Karpas-422 (cell line): ENCODE data around the gene GLOD5. TPM values are rescaled to one million over a fixed set of nuclear protein-coding genes. Genes with fewer than 3 reads are reported as not detected.

ENCODE experiments used
- DNase-seq: peaks from one replicate; pipeline ENCODE4 v3.0.0-alpha.2; 2015
- H2AFZ ChIP-seq: fragments of 200-600 bp; sonication (generic); 2 replicates; pipeline ENCODE4 v1.6.1; 2014; ENCODE audit warnings: antibody characterized with exemption, low read length, mixed read lengths
- H3K27ac ChIP-seq: fragments of 200-600 bp; sonication (generic); 2 replicates; pipeline ENCODE4 v1.5.1; 2014; ENCODE audit warnings: mild to moderate bottlenecking, low read length, moderate library complexity
- H3K27me3 ChIP-seq: fragments of 200-600 bp; sonication (generic); 2 replicates; pipeline ENCODE4 v1.6.1; 2014; ENCODE audit warnings: low read length, mixed read lengths
- H3K36me3 ChIP-seq: fragments of 200-600 bp; sonication (generic); 2 replicates; pipeline ENCODE4 v1.6.1; 2014; ENCODE audit warnings: low read length, mixed read lengths; ENCODE audit not compliant: insufficient read depth
- H3K4me1 ChIP-seq: fragments of 200-600 bp; sonication (generic); 2 replicates; pipeline ENCODE4 v1.6.1; 2014; ENCODE audit warnings: mild to moderate bottlenecking, low read length, mixed read lengths
- H3K4me2 ChIP-seq: fragments of 200-600 bp; sonication (generic); 2 replicates; pipeline ENCODE4 v1.6.1; 2014; ENCODE audit warnings: low read length, low read depth, mild to moderate bottlenecking; ENCODE audit not compliant: poor library complexity, severe bottlenecking
- H3K4me3 ChIP-seq: fragments of 200-600 bp; sonication (generic); 2 replicates; pipeline ENCODE4 v1.5.1; 2014; ENCODE audit warnings: mild to moderate bottlenecking, antibody characterized with exemption, low read length, mixed read lengths
- H3K79me2 ChIP-seq: fragments of 200-600 bp; sonication (generic); 2 replicates; pipeline ENCODE4 v1.6.1; 2014; ENCODE audit warnings: mild to moderate bottlenecking, low read length, mixed read lengths
- H3K9ac ChIP-seq: fragments of 200-600 bp; sonication (generic); 2 replicates; pipeline ENCODE4 v1.6.0; 2014; ENCODE audit warnings: low read length
- H3K9me2 ChIP-seq: fragments of 200-600 bp; sonication (generic), shearing (Covaris generic); replicated peaks from 2 replicates; pipeline ENCODE4 v1.6.0; 2014; ENCODE audit warnings: mild to moderate bottlenecking, low read length, moderate library complexity; ENCODE audit not compliant: insufficient read depth
- H3K9me3 ChIP-seq: fragments of 300-700, 200-600 bp; sonication (generic); 2 replicates; pipeline ENCODE4 v1.6.1; 2014; ENCODE audit warnings: low read length, mixed read lengths
- H4K20me1 ChIP-seq: fragments of 200-600 bp; sonication (generic); 2 replicates; pipeline ENCODE4 v1.6.1; 2014; ENCODE audit warnings: mild to moderate bottlenecking, antibody characterized with exemption, low read length, low read depth; ENCODE audit not compliant: insufficient read depth
- total RNA-seq: library from RNA; depleted of rRNA; stranded (reverse); fragments of >200 nt; shearing (Covaris generic); gene quantifications from 2 replicates; pipeline ENCODE4 v1.2.3, GENCODE V29; 2014; ENCODE audit warnings: low replicate concordance

Gene GLOD5
- total RNA-seq, 1 experiment from 2014 or later: not detected

DNA sequence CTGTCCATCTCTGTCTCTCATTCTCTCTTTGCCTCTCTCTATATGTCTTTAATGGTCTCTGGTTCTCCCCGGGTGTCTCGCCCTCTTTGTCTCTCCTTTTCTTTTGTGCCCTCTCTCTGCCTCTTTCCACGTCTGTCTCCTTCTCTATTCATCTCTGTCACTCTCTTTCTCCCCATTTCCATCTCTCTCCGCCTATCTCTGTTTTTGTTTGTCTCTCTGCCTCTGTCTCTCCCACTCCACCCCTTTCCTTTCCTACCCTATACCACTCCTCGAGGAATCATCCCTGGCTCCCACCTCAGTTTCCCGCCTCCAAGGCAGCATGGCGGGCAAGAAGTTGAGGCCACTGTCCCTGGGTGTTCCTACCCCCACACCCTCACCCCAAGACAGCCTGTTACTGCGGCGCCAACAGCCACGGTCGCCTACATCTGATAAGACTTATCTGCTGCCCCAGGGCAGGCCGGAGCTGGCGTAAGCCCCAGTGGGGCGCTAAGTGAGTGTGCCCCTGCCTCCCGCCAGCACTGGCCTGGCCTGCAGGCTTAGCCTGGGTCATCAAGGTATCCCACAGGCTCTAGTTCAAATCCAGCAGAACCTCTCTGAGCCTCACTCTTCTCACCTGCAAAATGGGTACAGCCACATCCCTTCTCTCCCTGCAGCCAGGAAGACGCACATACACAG, 24.1 kb downstream of the GLOD5 start:
- Histone ChIP-seq H3K27ac (no peak overlapping the region), H3K27me3 (no peaks in the 10 kb centered on the region), H2AFZ (no peak overlapping the region), H4K20me1 (no peaks in the 10 kb centered on the region), H3K79me2 (no peaks in the 10 kb centered on the region), H3K9me3 (no peaks in the 10 kb centered on the region), H3K36me3 (no peaks in the 10 kb centered on the region), H3K4me2 (no peak overlapping the region), H3K4me3 (no peak overlapping the region), H3K4me1 (no peaks in the 10 kb centered on the region), H3K9me2 (no peaks in the 10 kb centered on the region), H3K9ac (no peak overlapping the region)
- no peak for DNase-seq

DNA sequence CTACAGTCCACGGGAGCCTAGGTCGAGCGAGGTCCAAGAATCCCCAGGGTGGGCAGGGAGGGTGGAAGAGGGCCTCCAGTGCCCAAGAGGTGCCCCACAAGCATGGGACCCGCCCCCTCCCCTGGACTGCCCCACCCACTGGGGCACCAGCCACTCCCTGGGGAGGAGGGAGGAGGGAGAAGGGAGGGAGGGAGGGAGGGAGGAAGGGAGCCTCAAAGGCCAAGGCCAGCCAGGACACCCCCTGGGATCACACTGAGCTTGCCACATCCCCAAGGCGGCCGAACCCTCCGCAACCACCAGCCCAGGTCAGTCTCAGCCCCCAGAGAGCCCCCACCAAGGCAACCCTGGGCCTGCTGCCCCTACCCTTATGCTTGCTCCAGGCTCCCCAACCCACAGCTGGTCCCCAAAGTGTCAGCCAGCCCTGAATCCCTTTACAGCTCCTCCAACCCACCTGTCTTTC, 24.8 kb downstream of the GLOD5 start, which contains the start of gene GATA1:
Gene GATA1, plus strand, starts transcription at position 250 of the 460 bp plus-strand sequence. CDS start 4,520 bp downstream, outside the sequence.
- no peaks in the 10 kb centered on the region for H3K36me3 ChIP-seq
- H3K9ac ChIP-seq: no peak within 1 kb of the TSS
- H3K79me2 ChIP-seq: no peaks in the 10 kb centered on the region
- no peaks in the 10 kb centered on the region for H3K27me3 ChIP-seq
- no peaks in the 10 kb centered on the region for H4K20me1 ChIP-seq
- no peak within 1 kb of the TSS for H3K4me3 ChIP-seq
- no peak within 1 kb of the TSS for H3K27ac ChIP-seq
- DNase-seq: no peak
- no peaks in the 10 kb centered on the region for H3K9me3 ChIP-seq
- H2AFZ ChIP-seq: no peak within 1 kb of the TSS
- no peaks in the 10 kb centered on the region for H3K9me2 ChIP-seq
- H3K4me1 ChIP-seq: no peaks in the 10 kb centered on the region
- H3K4me2 ChIP-seq: no peak within 1 kb of the TSS

DNA sequence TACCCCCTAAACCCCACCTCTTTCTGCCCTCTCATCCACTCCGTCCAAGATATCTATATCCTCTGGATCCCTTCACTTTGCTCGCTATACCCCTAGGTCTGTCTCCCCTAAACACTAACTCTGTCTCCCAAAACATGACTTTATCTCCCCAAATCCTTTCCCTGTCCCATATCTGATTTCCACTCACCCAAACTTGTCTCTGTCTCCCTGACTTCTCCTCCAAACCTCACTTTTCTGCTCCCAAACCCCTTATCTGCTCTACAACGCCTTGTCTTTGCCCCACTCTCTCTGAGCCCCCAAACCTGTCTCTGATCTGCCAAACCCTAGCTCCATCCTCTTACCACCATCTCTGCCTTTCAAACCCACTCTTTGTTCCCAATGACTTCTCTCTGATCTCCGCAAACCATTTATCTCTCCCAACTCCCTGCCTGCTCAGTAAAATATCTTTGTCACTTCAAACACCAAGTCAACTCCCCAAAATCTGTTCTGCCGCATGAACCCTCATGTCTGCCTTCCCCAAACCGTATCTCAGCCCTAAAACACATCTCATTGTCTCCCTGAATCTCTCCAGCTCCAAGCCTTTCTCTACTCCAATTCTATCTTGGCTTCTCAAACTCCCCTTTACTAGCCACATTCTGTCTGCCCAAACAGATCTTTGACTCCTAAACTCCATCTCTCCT, 25.4 kb downstream of the GLOD5 start:
- Histone ChIP-seq H3K79me2 (no peaks in the 10 kb centered on the region), H3K27ac (no peak overlapping the region), H3K9ac (no peak overlapping the region), H3K9me3 (no peaks in the 10 kb centered on the region), H3K36me3 (no peaks in the 10 kb centered on the region), H4K20me1 (no peaks in the 10 kb centered on the region), H2AFZ (no peak overlapping the region), H3K9me2 (no peaks in the 10 kb centered on the region), H3K4me3 (no peak overlapping the region), H3K27me3 (no peaks in the 10 kb centered on the region), H3K4me1 (no peaks in the 10 kb centered on the region), H3K4me2 (no peak overlapping the region)
- no peak for DNase-seq

DNA sequence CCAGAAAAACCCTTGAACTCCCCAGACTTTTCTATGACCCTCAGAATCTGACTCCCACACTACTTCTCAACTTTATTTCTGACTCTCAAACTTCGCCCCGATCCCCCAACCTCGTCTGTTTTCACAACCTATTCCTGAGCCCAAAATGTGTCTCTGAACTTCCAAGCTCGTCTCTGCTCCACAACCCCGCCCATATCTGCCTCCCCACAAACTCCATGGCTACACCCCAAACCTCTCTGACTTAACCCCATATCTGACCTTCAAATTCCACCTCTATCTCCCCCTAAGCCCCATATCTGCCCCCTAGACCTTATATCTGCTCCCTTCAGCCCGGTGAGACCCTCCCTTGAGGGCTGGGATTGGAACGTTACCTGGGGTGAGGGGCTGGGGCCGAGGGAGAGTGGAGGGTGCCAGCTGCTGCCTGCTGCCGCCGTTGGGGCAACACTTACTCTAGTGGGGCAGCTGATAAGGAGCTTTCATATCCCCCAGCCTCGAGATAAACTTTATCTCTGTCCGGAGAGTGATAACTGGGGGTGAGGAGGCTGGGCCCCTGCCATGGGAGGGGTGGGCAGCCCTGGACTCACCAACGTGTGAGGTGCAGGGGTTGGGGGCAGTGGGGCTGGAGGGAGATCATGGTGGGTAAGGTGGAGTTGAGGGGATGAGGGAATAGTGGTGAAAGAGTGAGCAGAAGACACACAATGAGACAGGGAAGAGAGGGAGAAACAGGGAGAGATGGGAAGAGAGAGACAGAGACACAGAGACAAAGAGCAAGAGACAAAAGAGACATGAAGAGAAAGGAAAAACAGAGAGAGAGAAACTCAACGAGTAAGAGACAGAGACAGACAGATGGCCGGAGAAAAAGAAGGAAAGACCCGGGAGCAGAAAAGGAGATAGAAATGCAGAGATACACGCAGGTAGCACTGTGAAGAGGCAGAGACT, 26.2 kb downstream of the GLOD5 start:
- Histone ChIP-seq H3K9me3 (no peaks in the 10 kb centered on the region), H3K27ac (no peak overlapping the region), H3K4me3 (no peak overlapping the region), H3K36me3 (no peaks in the 10 kb centered on the region), H3K27me3 (no peaks in the 10 kb centered on the region), H3K9ac (no peak overlapping the region), H3K4me2 (no peak overlapping the region), H2AFZ (no peak overlapping the region), H3K9me2 (no peaks in the 10 kb centered on the region), H3K4me1 (no peaks in the 10 kb centered on the region), H3K79me2 (no peaks in the 10 kb centered on the region), H4K20me1 (no peaks in the 10 kb centered on the region)
- DNase-seq: no peak

DNA sequence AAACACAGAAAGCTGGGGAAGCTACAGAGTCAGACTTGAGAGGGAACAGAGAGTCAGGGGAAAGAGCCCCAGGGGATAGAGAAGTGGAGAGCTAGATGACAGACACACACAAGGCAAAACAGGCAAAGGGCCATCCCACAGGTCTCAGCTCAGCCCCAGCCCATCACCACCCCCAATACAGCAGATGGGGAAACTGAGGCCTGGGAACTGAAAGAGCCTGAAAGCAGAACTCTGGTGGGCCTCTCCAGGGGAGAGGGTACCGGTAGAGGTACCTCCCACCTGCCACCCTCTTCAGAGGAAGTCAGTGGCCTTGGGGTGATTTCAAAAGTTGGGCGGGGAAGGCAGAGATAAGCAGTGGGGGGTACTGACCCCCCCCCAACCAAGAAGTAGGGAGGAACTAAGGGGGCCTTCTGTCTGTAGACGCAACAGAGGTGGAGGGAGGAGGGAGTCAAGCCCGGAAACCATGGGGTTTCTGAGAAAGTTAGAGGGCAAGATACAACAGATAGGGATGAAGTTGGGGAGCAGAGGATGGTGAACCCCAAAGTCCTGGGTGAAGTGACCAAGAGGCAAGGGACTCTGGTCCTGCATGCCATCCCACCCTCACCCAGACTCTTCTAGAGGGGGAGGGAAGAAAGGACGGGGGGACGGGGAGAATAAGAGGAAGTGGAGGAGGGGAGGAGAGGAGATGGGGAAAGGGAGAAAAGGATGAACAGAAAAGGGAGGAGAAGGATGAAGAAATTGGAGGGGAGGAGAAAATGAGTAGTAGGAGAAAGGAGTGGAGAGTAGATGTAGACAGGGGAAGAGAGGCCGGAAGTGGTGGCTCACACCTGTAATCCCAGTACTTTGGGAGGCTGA, 28.0 kb downstream of the GLOD5 start:
- H3K36me3 ChIP-seq: no peaks in the 10 kb centered on the region
- H3K9ac ChIP-seq: no peak overlapping the region
- H3K9me3 ChIP-seq: no peaks in the 10 kb centered on the region
- no peak overlapping the region for H3K27ac ChIP-seq
- no peaks in the 10 kb centered on the region for H3K79me2 ChIP-seq
- no peak overlapping the region for H3K4me2 ChIP-seq
- no peak for DNase-seq
- H2AFZ ChIP-seq: no peak overlapping the region
- no peaks in the 10 kb centered on the region for H4K20me1 ChIP-seq
- H3K9me2 ChIP-seq: no peaks in the 10 kb centered on the region
- H3K4me3 ChIP-seq: no peak overlapping the region
- no peaks in the 10 kb centered on the region for H3K27me3 ChIP-seq
- no peaks in the 10 kb centered on the region for H3K4me1 ChIP-seq

DNA sequence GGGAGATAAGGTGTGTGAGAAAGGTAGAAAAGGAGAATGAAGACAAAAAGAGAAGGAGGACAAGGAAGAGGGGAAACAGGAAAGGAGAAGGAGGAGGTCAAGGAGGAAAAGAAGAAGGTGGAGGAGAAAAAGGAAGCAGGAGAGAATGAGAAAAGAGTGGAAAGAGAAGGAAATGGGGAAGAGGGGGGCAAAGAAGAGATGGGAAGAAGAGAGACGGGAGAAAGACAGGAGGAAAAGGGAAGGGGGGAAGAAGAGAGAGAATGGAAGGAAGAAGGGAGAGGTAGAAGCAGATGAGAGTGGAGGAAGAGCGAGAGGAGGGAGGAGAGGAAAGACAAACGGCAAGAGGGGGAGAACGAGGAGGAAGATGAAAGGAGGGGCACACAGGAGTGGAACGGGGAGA, 28.9 kb downstream of the GLOD5 start:
- no peaks in the 10 kb centered on the region for H3K9me2 ChIP-seq
- no peak overlapping the region for H3K4me2 ChIP-seq
- H4K20me1 ChIP-seq: no peaks in the 10 kb centered on the region
- DNase-seq: no peak
- no peak overlapping the region for H3K27ac ChIP-seq
- H3K27me3 ChIP-seq: no peaks in the 10 kb centered on the region
- H3K79me2 ChIP-seq: no peaks in the 10 kb centered on the region
- H3K9ac ChIP-seq: no peak overlapping the region
- H3K9me3 ChIP-seq: no peaks in the 10 kb centered on the region
- H3K4me3 ChIP-seq: no peak overlapping the region
- no peaks in the 10 kb centered on the region for H3K36me3 ChIP-seq
- H2AFZ ChIP-seq: no peak overlapping the region
- H3K4me1 ChIP-seq: no peaks in the 10 kb centered on the region

DNA sequence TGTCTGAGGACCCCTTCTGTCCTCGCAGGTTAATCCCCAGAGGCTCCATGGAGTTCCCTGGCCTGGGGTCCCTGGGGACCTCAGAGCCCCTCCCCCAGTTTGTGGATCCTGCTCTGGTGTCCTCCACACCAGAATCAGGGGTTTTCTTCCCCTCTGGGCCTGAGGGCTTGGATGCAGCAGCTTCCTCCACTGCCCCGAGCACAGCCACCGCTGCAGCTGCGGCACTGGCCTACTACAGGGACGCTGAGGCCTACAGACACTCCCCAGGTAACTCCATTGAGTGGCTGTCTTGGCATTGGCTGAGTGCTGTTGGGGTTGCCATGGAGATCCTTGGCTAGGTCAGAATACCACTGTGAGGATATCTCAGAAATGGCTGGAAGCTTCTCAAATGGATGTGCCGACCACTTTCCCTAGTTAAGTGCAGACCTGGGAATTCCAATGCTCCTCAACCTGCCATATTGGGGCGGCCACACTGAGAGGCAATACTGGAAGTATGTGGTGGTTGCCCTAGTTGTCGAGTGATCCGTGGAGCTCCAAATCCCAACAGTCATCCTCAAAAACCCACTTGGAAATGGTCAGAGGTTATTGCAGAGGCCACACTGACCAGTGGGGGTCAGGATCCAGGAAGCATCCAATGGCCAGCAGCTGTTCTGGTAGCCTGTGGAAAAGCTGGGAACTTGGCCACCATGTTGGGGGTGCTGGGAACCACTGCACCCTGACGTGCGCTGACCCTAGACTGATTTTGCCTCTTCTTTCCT, 29.7 kb downstream of the GLOD5 start:
- DNase-seq: no peak
- Histone ChIP-seq H2AFZ (no peak overlapping the region), H3K9ac (no peak overlapping the region), H3K27me3 (no peaks in the 10 kb centered on the region), H3K4me2 (no peak overlapping the region), H3K9me2 (no peaks in the 10 kb centered on the region), H3K79me2 (no peaks in the 10 kb centered on the region), H3K4me1 (no peaks in the 10 kb centered on the region), H3K4me3 (no peak overlapping the region), H3K36me3 (no peaks in the 10 kb centered on the region), H3K9me3 (no peaks in the 10 kb centered on the region), H4K20me1 (no peaks in the 10 kb centered on the region), H3K27ac (no peak overlapping the region)
